Keratinocyte (primary cell): ENCODE results near the gene SEC11C. TPM values are rescaled to one million over a fixed set of nuclear protein-coding genes. Genes with fewer than 3 reads are reported as not detected.

Source experiments
- DNase-seq: peaks from one replicate; pipeline ENCODE4 v3.0.0-alpha.2; 2011; ENCODE audit warnings: low read depth, missing footprints, low spot score
- FAIRE-seq: peaks from 2 replicates; lab custom pipeline; 2011; peaks lifted over from hg19 to GRCh38; lab: Jason Lieb, UNC
- H2AFZ ChIP-seq: 2 replicates; pipeline ENCODE4 v1.6.0; 2012; ENCODE audit warnings: low read length, control low read depth, inconsistent platforms; ENCODE audit not compliant: control insufficient read depth
- H3K27ac ChIP-seq: 2 replicates; pipeline ENCODE4 v1.5.1; 2011; ENCODE audit warnings: low read length; ENCODE audit not compliant: control insufficient read depth, insufficient read depth
- H3K27me3 ChIP-seq: 3 replicates; pipeline ENCODE4 v1.6.0; 2011; ENCODE audit warnings: low read length; ENCODE audit not compliant: control insufficient read depth, insufficient read depth; ENCODE audit errors: extremely low read depth
- H3K36me3 ChIP-seq, 2 experiments: 2 replicates in 1 of 2; 3 replicates in 1 of 2; pipeline ENCODE4 v1.5.1; 2011; ENCODE audit warnings: low read length in 2 of 2, mild to moderate bottlenecking in 1 of 2; ENCODE audit not compliant: control insufficient read depth in 2 of 2, insufficient read depth in 2 of 2; ENCODE audit errors: extremely low read depth in 1 of 2
- H3K4me1 ChIP-seq: 3 replicates; pipeline ENCODE4 v1.5.1; 2011; ENCODE audit warnings: low read length; ENCODE audit not compliant: control insufficient read depth, insufficient read depth; ENCODE audit errors: extremely low read depth
- H3K4me2 ChIP-seq: 3 replicates; pipeline ENCODE4 v1.6.0; 2011; ENCODE audit warnings: low read depth, low read length; ENCODE audit not compliant: control insufficient read depth, insufficient read depth; ENCODE audit errors: extremely low read depth
- H3K4me3 ChIP-seq, 3 experiments: fragments of 200-600 bp in 1 of 3; sonication (generic) in 1 of 3; 2 replicates in 2 of 3; 3 replicates in 1 of 3; pipeline ENCODE4 v1.5.1; 2011 to 2016; ENCODE audit warnings: low read length in 3 of 3, mild to moderate bottlenecking in 3 of 3, control low read depth in 2 of 3, inconsistent platforms in 1 of 3, low read depth in 1 of 3, mixed read lengths in 1 of 3, mixed run types in 1 of 3, moderate library complexity in 1 of 3; ENCODE audit not compliant: control insufficient read depth in 2 of 3, insufficient read depth in 2 of 3; ENCODE audit errors: extremely low read depth in 1 of 3
- H3K79me2 ChIP-seq: 2 replicates; pipeline ENCODE4 v1.6.0; 2012; ENCODE audit warnings: low read length; ENCODE audit not compliant: control insufficient read depth, insufficient read depth
- H3K9ac ChIP-seq: 3 replicates; pipeline ENCODE4 v1.6.0; 2011; ENCODE audit warnings: low read length; ENCODE audit not compliant: control insufficient read depth, insufficient read depth; ENCODE audit errors: extremely low read depth
- H3K9me1 ChIP-seq: 3 replicates; pipeline ENCODE4 v1.6.0; 2011; ENCODE audit warnings: low read length; ENCODE audit not compliant: control insufficient read depth, insufficient read depth; ENCODE audit errors: extremely low read depth
- H3K9me3 ChIP-seq: 2 replicates; pipeline ENCODE4 v1.5.1; 2012; ENCODE audit warnings: low read depth, low read length; ENCODE audit not compliant: control insufficient read depth
- H4K20me1 ChIP-seq: 3 replicates; pipeline ENCODE4 v1.6.0; 2011; ENCODE audit warnings: low read length; ENCODE audit not compliant: control insufficient read depth, insufficient read depth; ENCODE audit errors: extremely low read depth
- CTCF ChIP-seq, 3 experiments: IDR thresholded peaks in 1 of 3; conservative IDR thresholded peaks in 1 of 3; optimal IDR thresholded peaks in 1 of 3; 2 replicates in 2 of 3; 3 replicates in 1 of 3; pipeline versions ENCODE3 to v1.5.1; 2011; ENCODE audit warnings: low read length in 3 of 3, mild to moderate bottlenecking in 3 of 3, moderate library complexity in 2 of 3, control low read depth in 1 of 3, inconsistent platforms in 1 of 3; ENCODE audit not compliant: insufficient read depth in 2 of 3; ENCODE audit errors: extremely low read depth in 1 of 3
- EZH2 ChIP-seq: IDR thresholded peaks from one replicate; pipeline ENCODE4 v1.6.1; 2012; ENCODE audit warnings: inconsistent platforms, mild to moderate bottlenecking, low read length, moderate library complexity
- dilution Hi-C: fragments of 300-500 bp; cut with MboI; formaldehyde crosslinking; loops from one replicate; pipeline ENCODE4 v1.7.0; 2020; ENCODE audit warnings: low sequenced_read_pairs; ENCODE audit not compliant: extremely low pct_ligation_motif_present
- polyA plus RNA-seq, 5 experiments: library from polyadenylated mRNA; depleted of rRNA in 3 of 5; stranded (reverse) in 3 of 5; stranded (forward) in 1 of 5; unstranded in 1 of 5; fragments of >200 nt; gene quantifications; 1 replicate in 1 of 5; 2 replicates in 3 of 5; 3 replicates in 1 of 5; pipeline versions ENCODE4 v1.2.1 to v1.2.3, GENCODE V29; 2011 to 2012; ENCODE audit warnings: missing spikeins in 2 of 5, low read depth in 1 of 5, low replicate concordance in 1 of 5

SEC11C gene
- polyA plus RNA-seq, 1 donor (not counting 4 experiments of a cell fraction or from before 2014, with no cell fraction given) = 56.5 TPM

- H3K36me3 ChIP-seq = peaks cover 0 to 1% of the 10 kb centered on the region in 2 experiments
- H4K20me1 ChIP-seq = no peaks in the 10 kb centered on the region
- H3K79me2 ChIP-seq = no peaks in the 10 kb centered on the region
- no peak overlapping the region for H3K27ac ChIP-seq
- no peak overlapping the region for H3K4me2 ChIP-seq
- H3K4me1 ChIP-seq = no peaks in the 10 kb centered on the region
- TF ChIP-seq EZH2 (no peak), CTCF (optimal IDR thresholded peaks at IDR 0.05 in 1 of 3, IDR thresholded peaks at IDR 0.05 in 1 of 3, conservative IDR thresholded peaks at IDR 0.05 in 1 of 3; ENCODE audit: extremely low read depth in 1 of 3, insufficient read depth in 2 of 3, low read length in 3 of 3) (no peak)
- no peaks in the 10 kb centered on the region for H3K9me3 ChIP-seq
- dilution Hi-C loops = no loop called here
- no peaks in the 10 kb centered on the region for H3K27me3 ChIP-seq
- FAIRE-seq (no peak), DNase-seq (no peak)
- no peak overlapping the region for H3K4me3 ChIP-seq
- no peak overlapping the region for H3K9ac ChIP-seq
- H3K9me1 ChIP-seq = no peaks in the 10 kb centered on the region
- no peak overlapping the region for H2AFZ ChIP-seq
These were observed 19.6 kb downstream of the SEC11C start for GRCh38 chr18:59159265-59159664.

GRCh38 chr18:59159986-59160385 is 20.3 kb downstream of the SEC11C start:
- no peak overlapping the region for H3K9ac ChIP-seq
- no peak for FAIRE-seq

More at GRCh38 chr18:59159986-59160385, 20.3 kb downstream of the SEC11C start:
- no peaks in the 10 kb centered on the region for H3K4me1 ChIP-seq
- no peaks in the 10 kb centered on the region for H3K27me3 ChIP-seq
- no peaks in the 10 kb centered on the region for H3K9me3 ChIP-seq
- no peaks in the 10 kb centered on the region for H3K9me1 ChIP-seq
- H3K36me3 ChIP-seq = peaks cover 0 to 1% of the 10 kb centered on the region in 2 experiments
- no peaks in the 10 kb centered on the region for H3K79me2 ChIP-seq
- no peaks in the 10 kb centered on the region for H4K20me1 ChIP-seq
- no peak overlapping the region for H3K4me3 ChIP-seq
- no peak overlapping the region for H3K27ac ChIP-seq
- H2AFZ ChIP-seq = no peak overlapping the region
- H3K4me2 ChIP-seq = no peak overlapping the region
- no peak for DNase-seq
- TF ChIP-seq EZH2 (no peak), CTCF (optimal IDR thresholded peaks at IDR 0.05 in 1 of 3, IDR thresholded peaks at IDR 0.05 in 1 of 3, conservative IDR thresholded peaks at IDR 0.05 in 1 of 3; ENCODE audit: extremely low read depth in 1 of 3, insufficient read depth in 2 of 3, low read length in 3 of 3) (no peak)
- dilution Hi-C loops = no loop called here
